Adrenal gland (tissue), 5 donors: ENCODE data around the gene NHLH1.

Experiments
- CTCF ChIP-seq, 6 experiments: fragments of 450-650 bp in 4 of 6; fragments of 200-600 bp in 2 of 6; sonication (generic) in 1 of 6; IDR thresholded peaks; 1 replicate in 5 of 6; 2 replicates in 1 of 6; pipeline versions ENCODE4 v1.5.1 to v1.8.0; 2016 to 2021; ENCODE audit warnings: antibody characterized with exemption in 6 of 6, mild to moderate bottlenecking in 2 of 6, moderate library complexity in 1 of 6
- POLR2A ChIP-seq, 2 donors: fragments of 450-650 bp; IDR thresholded peaks; one replicate each; pipeline ENCODE4 v1.6.1; 2017; ENCODE audit warnings: antibody characterized with exemption in 2 of 2, mild to moderate bottlenecking in 2 of 2, moderate library complexity in 1 of 2
- donor health status: DM: no; HTN: no; CAD: no.

DNA sequence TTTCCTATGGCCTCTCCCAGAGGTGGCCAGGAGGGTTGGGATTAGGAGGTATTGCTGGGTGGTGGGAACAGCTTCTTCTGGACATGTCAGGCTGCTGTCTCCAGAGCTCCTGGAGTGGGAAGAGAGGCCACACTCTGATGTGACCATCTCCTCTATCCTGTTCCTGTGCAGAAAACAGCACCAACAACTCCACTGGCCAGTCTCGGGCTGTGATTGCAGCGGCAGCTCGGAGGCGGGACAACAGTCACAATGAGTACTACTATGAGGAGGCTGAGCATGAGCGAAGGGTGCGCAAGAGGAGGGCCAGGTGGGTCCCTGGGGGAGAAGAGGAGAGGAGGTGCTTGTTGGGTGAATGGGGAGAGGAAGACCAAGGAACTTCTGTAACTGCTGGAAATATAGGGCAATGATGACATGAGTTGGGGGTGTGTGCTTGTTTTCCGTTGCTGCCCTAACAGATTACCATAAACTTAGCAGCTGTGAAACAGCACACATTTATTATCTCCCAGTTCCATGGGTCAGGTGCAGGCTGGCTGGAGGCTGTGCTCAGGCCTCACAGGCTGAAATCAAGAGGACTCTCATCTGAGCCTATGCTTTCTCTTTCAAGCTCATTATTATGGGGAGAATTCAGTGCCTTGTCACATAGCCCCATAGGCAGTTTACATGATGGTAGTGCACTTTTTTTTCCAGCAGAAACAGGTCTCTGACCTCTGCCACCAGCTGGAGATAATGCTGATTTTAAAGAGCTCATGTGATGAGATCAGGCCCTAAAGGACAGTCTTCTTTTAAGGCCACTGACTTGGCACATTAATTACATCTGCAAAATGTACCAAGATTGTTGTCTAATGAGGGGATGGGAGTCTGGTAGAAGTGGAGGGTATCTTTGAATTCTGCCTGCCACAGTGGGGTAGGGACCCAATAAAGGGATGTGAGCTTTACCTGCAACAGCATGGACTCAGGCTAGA, 54.3 kb downstream of the NHLH1 start:
- TF ChIP-seq CTCF (IDR thresholded peaks at IDR 0.05) (no peak), POLR2A (IDR thresholded peaks at IDR 0.05) (no peak)
